Measurements from ENCODE around the gene ZC3H11A.
"Not testable (repeated sequence)": the region's sequence is repeated elsewhere in the genome, so short reads cannot be mapped to it uniquely, and the experiment has no call there.

Gene ZC3H11A

DNA sequence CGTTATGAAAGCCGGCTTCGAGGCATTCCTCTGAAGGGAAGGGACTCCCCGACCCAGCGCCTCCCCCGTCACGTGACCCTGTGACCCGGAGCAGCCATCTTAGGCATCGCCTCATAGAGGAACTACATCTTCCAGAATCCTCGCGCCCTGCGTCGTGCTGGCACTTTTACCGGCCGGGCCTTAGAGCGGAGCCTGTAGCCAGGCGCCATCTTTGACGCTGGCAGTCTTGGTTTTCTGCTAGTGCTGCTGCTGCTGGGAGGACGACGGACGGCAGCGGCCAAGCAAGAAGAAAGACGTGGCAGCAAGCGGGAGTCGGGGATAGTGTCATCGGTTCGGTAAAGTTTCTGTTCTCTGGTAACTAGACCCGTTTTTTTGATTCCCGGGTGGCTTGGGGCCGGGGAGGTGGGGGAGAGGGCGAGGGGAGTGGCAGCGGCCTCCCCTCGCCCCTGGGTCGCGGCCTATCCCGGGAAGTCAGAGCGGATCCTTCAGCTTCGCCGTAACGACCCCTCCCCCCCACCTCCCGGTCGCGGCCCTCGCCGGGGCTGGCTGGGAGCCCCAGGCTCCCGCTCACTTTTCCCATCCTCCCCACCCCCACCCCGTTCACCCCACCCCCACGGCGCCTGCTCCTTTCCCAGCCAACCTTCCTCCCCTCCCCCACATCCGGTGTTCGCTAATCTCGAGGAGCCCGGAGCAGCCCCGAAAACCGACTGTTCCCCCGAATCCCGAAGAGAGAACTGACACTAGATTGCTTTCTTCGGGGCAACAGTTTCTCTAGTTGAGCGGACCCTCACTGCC lies at the start of gene ZC3H11A, which contains the start of gene ZBED6:
TSS of gene ZC3H11A (plus strand) at position 183 of the 795 bp plus-strand sequence. CDS start 21,448 bp downstream, outside the sequence.
TSS of gene ZBED6 (plus strand) at position 183 of the 795 bp plus-strand sequence. CDS start 1,900 bp downstream, outside the sequence.
- DNase-seq, result peak; percentile 93

DNA sequence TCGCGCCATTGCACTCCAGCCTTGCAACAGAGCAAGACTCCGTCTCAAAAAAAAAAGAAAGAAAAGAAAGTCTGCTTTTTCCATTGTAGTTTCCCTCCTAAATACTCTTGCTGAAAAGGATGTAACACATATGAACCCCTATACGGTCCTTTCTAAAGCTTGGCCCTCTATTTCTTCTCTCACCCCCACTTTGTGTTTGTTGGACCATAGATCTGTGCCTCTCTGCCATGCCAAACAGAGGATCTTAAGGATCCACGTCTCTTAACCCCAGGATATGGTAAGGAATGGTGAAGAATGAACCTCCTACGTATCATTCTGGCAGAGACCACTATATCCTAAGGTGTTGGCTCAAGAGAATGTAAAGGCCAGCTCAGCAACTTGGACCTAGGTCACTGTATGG lies 49.1 kb upstream of the ZC3H11A start:
- DNase-seq, result no peak

DNA sequence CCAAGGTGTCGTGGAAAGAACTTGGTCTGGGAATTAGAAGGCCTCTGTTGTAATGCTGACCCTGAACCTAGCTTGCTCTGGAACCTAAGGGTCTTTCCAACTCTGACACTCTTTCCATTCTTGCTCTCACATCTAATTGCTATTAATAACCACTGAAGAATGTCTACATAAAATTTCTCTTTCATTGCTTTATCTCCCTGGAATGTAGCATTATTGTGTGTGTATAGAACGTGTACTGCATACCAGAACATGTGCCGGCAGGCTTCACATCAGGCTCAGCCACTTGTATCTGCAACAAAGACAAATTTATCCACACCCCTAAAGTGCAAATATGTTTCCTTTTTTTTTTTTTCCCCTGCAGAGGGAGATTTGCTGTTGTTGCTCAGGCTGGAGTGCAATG lies 44.4 kb upstream of the ZC3H11A start:
- DNase-seq, result no peak

DNA sequence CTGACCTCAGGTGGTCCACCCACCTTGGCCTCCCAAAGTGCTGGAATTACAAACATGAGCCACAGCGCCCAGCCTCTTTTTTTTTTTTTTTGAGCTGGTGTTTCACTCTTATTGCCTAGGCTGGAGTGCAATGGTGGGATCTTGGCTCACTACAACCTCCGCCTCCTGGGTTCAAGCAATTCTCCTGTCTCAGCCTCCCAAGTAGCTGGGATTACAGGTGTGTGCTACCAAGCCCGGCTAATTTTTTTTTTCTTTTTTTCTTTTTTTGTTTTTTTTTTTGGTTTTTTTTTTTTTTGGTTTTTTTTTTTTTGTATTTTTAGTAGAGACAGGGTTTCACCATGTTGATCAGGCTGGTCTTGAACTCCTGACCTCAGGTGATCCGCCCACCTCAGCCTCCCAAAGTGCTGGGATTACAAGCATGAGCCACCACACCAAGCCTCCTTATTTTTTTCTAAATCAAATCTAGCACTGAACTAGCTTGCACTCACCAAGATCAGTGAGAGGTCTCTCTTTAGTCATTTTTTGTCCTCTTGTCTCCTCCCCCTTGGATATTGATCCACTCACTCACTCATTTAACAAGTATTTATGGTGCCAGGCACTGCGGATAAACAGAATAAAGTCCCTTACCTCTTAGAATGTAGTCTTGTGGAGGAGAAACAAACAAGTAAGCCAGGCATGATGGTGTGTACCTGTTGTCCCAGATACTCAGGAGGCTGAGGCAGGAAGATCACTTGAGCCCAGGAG lies 43.6 kb upstream of the ZC3H11A start:
- not testable (repeated sequence) for DNase-seq

DNA sequence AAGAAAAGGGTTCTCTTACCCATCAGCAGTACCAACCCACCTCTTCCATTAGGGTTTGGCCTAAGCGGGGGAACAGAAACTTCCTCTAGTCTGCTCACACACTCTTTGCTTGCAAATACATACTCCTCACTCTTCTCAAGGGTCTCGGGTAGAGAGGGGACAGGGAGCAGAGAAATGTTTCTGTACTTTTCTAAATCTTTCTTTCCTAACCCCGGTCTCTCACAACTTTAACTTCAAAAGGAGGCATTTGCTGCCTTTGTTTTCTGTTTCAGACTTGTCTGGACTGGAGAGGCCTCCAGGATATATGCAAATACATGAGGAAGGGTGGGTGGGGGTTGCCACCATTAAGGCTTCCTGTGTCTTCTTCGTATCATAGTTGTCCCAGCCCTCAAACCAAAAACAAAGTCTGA lies 41.0 kb upstream of the ZC3H11A start:
- no peak for DNase-seq

DNA sequence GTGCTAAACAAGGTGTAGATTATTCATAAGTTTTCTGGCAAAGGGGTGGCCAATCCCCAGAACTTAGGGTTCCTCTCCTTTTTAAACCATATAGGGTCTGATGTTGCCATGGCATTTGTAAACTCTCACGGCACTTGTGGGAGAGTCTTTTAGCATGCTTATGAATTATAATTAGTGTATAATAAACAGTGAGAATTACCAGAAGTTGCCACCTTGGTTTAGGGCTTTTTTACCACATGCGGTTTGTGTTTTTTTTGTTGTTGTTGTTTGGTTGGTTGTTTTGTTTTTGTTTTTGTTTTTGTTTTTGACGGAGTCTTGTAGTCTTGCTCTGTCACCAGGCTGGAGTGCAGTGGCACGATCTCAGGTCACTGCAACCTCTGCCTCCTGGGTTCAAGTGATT lies 39.4 kb upstream of the ZC3H11A start:
- DNase-seq, result no peak

DNA sequence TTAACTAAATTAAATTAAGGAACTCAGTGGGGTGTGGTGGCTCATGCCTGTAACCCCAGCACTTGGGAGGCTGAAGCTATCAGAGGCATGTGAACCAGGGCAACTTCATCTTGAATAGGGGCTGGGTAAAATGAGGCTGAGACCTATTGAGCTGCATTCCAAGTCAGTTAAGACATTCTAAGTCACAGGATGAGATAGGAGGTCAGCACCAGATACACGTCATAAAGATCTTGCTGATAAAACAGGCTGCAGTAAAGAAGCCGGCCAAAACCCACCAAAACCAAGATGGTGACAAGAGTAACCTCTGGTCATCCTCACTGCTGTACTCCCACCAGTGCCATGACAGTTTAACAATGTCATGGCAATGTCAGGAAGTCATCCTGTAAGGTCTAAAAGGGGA lies 36.7 kb upstream of the ZC3H11A start:
- not testable (repeated sequence) for DNase-seq

DNA sequence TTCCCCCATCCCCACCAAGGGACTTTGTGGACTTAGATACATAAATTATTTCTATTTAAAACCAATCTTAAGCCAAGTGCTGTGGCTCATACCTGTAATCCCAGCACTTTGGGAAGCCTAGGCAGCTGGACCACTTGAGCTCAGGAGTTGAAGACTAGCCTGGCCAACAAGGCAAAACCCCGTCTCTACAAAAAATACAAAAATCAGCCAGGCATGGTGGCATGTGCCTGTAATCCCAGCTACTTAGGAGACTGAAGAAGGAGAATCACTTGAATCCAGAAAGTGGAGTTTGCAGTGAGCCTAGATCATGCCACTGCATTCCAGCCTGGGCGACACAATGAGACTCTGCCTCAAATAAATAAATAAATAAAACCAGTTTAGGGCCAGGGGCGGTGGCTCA lies 34.9 kb upstream of the ZC3H11A start:
- DNase-seq, result no peak

DNA sequence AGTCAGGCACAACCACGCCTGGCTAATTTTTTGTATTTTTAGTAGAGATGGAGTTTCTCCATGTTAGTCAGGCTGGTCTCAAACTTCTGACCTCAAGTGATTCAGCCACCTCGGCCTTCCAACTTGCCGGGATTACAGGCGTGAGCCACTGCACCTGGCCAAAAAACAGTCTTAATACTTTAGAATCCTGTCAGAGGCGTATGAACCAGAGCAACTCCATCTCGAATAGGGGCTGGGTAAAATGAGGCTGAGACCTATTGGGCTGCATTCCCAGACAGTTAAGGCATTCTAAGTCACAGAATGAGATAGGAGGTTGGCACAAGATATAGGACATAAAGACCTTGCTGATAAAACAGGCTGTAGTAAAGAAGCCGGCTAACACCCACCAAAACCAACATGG lies 33.5 kb upstream of the ZC3H11A start:
- not testable (repeated sequence) for DNase-seq

DNA sequence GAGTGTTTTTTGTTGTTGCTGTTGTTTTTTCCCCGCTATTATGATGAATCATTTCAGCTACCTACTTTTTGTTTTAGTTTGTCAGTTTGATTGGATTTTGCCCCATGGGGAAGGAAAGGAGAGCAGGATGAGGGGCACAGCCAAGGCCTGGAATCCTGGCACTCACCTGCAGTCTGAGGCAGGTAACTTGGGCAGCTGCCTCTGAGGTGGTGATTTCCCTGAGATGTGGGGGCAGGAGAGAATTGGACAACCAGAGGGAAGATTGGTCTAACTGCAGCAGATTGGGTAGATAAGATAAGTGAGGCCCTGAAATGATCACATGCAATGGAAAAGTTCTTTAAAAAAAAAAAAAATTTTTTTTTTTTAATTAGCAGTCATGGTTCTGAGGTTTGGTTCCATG lies 31.9 kb upstream of the ZC3H11A start:
- DNase-seq, result no peak

DNA sequence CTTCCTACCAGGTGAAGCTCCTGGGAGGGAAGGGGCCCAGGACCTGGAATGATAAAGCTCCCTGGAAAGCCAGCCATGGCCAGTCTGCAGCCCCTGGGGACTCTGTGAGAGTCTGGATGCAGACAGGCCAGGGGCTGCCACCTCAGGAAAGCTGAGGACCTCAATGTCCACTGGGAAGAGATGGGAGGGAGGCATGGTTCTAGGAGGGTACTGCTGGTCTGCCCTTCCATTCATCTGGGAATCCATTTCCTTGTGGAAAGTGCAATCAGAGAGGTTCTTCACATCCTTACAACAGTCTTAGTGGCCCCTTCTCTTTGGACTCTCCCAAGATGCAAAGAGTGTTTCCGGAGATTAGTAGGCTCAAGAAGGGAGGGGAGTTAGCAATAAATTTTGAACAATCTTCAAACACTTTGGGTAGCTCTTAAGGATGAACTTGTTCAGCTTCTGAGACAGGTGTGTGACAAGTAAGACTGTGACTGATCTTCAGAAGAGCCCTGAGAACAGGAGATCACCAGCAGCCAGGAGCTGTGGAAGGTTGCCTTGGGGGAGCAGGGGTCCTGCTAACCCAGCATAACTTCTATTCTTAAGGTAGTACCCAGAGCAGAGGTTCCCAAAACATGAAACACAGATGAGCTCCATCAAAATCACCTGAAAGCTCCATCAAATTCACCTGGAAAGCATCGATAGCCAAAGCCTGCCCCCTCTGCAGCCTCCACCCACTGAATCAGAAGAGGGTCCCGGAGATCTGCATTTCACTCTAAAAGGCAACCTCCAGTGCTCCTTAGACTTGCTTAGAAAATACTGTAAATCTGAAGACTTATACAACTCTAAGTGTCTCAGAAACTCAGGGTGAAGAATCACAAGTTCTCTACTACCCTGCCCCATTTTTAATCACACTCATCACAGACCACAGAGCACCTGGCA lies 31.1 kb upstream of the ZC3H11A start:
- DNase-seq, result no peak

DNA sequence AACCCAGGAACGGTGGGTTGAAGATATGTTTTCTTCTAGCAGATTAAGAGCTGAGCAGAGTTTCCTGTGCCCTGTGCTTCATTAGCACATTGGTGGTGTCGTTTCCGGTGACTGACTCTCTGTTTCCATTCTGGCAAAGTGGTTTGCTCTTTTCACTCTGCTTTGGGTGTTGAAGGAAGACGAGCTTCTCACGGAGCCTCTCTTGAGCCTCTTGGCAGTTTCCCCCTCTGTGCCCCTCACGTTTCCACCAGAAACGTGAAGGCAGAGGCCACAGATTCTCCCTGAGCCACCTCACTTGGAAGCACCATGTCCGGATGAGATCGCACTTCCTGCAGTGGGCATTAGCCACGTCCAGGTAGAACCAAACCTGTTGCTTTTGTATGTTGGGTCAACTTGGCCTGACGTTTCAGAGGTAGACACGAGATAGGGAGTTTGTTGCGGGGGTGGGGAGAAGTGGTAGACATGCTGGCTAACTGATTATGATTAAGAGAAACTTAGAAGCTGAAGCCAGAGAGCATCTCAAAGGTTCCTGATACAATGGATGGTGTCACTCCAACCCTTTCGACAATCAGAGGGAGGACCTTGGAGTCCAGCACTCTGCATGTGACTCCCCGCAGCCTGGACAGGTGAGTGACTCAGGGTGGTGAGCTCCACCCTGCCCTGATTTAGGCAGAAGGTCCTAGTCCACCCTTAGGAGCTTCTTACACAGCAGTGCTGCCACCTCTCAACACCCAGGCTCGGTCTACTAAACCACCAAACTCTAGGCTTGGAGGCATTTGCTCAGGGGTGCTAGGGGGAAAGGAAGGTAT lies 30.2 kb upstream of the ZC3H11A start, which contains the start of gene LAX1:
TSS of gene LAX1 (plus strand) at position 155 of the 809 bp plus-strand sequence. CDS start at position 538, 383 bp downstream.
- DNase-seq, result no peak

DNA sequence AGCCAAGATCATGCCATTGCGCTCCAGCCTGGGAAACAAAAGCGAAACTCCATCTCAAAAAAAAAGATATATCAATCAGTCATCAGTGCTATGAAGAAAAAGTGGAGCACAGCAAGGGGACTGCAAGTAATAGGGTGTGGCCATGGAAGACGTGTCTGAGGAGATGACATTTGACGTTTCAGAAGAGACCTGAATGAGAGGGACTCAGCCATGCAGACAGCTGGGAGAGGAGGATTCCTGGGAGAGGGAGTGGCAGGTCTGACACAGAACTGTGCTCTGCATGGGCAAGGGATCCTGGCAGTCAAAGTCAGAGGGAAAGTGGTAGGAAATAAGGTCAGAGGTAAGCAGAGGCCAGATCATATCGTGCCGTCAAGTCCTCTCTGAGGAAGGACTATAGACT lies 27.2 kb upstream of the ZC3H11A start:
- no peak for DNase-seq

DNA sequence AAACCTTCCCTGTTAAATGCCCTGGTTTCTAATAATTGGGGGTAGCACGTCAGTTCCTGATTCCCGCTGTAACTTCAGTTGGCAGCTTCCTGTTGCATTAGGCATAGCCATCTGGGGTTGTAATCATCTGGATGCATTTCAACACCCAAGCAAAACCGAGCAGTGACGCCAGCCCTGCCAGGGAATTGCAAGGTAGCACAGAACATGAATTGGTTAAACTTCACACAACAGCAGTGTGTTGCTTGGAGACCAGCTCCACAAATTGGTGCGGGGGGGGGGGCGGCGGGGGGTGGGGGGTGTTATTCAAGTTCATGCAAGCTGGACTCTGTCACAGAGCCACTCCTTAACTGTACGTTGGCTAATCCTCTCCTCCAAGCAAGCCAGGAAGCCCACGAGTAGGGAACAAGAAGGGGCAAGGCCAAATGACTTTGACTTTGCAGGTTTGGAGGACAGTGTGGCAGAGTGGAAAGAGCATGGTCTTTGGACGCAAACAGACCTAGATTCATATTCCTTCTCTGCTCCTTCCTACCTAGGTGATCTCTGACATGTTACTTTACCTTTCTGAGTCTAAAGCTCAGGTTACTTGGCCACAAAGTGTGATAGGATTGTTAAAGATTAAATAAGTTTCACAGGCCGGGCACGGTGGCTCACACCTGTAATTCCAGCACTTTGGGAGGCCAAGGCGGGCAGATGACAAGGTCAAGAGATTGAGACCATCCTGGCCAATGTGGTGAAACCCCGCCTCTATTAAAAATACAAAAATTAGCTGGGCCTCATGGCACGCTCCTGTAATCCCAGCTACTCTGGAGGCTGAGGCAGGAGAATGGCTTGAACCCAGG lies 25.7 kb upstream of the ZC3H11A start:
- peak; percentile 20 for DNase-seq

DNA sequence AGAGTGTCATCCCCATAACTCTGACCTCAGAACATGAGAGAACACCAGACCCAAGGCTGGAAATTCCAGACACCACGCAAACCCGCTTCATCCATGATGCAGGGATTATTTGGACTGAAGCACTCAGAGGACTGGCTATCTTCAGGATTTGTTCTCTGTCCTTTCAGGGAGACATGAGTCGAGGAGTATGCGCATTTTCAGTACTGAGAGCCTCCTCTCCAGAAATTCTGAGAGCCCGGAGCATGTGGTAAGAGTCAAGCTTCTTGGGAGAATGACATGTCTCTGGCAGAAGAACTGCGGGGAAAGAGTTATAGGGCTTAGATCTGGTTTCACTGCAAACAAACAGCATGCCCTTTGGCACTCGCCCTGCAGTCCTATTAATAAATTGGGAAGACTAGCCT lies 23.5 kb upstream of the ZC3H11A start:
- DNase-seq, result no peak

DNA sequence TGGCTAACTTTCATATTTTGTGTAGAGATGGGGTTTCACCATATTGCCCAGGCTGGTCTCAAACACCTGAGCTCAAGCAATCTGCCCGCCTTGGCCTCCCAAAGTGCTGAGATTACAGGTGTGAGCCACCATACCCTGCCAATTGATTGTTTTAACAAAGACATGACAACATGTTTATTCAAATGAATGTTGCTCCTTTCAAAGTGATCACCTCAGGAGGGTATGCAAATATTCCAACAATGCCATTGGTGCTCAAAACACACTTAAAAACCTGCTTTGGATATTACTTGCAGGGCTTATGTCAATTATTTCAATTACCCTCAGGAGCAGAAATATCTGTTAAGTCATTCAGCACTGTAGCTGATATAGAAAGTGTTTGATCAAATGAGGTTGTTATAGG lies 22.6 kb upstream of the ZC3H11A start:
- no peak for DNase-seq

DNA sequence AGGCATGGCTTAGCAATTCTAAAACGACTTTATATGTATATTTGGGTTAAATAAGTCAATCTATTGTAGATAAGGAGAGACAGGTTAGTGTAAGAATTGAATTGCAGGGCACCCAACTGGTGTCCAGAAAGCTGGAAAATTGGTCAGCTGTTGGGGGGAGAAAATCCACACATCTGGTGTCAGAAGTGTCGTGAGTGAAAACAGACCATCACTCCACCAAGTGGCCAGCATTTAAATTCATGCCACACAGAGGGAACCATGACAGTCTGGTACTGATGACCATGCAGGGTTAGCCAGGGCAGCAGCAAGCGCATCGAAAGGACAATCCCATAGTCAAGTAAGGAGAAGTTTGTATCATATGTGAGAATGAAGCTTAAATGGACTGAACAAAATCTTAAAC lies 18.8 kb upstream of the ZC3H11A start:
- DNase-seq, result no peak

DNA sequence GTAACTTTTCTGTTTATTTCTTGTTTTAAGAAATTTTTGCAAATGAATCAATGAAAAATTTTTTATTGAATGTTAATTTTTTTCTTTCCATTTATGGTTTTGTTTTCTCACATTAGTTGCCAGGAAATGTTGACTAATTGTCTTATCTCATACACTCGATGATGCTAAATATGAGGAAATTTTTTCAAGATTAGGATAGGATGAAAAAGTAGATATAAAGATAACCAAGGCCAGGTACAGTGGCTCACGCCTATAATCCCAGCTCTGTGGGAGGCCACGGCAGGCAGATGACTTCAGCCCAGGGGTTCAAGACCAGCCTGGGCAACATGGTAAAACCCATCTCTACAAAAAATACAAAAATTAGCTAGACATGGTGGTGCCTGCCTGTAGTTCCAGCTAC lies 17.8 kb upstream of the ZC3H11A start:
- no peak for DNase-seq

DNA sequence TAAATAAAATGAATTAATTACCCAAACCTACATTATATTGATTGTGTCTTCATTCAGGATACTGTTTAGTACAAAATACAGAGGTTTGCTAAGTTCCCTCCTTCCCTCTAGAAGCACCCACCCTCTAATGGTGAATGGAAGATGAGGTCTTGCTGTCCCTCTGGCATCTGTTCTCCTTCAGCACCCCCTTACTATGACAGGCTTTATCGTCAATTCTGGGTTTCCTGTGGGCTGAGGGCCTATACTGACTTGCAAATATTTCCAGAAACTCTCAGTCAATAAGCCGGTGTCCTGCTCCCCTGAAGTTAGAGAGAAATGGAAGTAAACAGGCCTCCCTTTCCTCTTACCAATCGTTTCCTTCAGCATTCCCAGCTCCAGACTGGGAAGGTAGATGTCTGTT lies 17.3 kb upstream of the ZC3H11A start:
- no peak for DNase-seq

DNA sequence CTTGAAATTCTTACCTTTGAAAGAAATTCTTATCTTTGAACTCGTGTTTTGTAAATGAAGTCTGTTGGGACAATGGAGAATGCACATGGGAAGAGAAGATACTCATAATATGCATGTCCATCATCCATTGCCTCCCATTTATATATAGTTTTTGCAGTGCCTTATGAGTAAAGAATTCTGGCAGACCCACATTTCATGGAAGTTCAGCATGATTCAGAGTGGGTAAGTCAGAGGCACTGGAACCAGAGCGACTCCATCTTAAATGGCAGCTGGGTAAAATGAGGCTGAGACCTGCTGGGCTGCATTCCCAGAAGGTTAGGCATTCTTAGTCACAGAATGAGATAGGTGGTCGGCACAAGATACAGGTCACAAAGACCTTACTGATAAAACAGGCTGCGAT lies 16.6 kb upstream of the ZC3H11A start:
- no peak for DNase-seq

DNA sequence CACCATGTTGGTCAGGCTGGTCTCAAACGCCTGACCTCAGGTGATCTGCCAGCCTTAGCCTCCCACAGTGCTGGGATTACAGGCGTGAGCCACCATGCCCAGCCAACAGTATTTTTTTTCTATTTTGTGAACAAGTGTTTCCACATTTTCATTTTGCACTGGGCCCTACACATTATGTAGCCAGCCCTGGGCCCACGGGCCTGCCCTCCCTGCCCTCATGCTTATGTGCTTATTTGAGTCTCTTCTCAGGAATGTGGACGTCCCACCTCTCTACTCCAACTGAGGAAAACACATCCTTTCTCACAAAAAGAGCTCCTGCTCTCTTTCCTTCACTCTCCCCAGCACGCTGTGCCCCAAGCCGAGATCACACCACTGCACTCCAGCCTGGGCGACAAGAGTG lies 13.5 kb upstream of the ZC3H11A start:
- DNase-seq, result no peak

Data from GOT3 (cell line).